Body of pancreas (tissue), 4 donors: ENCODE results near the gene BICD1. TPM values are rescaled to one million over a fixed set of nuclear protein-coding genes. Genes with fewer than 3 reads are reported as not detected.
A peak's percentile ranks its signal among the peaks of the same experiment; 100 is the strongest.

Experiments
- ATAC-seq: fragments of 150-250 bp; one replicate; pipeline ENCODE4 v1.9.1; 2016
- DNase-seq, 4 donors: peaks; one replicate each; pipeline ENCODE4 v3.0.0-alpha.2; 2019
- H3K27ac ChIP-seq, 4 donors: fragments of 200-600 bp; sonication (generic); 1 replicate in 3 of 4; 2 replicates in 1 of 4; pipeline versions ENCODE4 v1.5.1 to v1.6.1; 2016 to 2019; ENCODE audit warnings: mild to moderate bottlenecking in 1 of 4, mixed read lengths in 1 of 4, moderate library complexity in 1 of 4
- H3K27me3 ChIP-seq, 2 donors: fragments of 200-600 bp; sonication (generic); one replicate each; pipeline ENCODE4 v1.6.0; 2016; ENCODE audit warnings: mild to moderate bottlenecking in 1 of 2
- H3K36me3 ChIP-seq, 2 donors: fragments of 200-600 bp; sonication (generic); replicated peaks in 1 of 2; 2 replicates each; pipeline ENCODE4 v1.5.1; 2016; ENCODE audit warnings: low read depth in 2 of 2; ENCODE audit not compliant: insufficient read depth in 1 of 2
- H3K4me1 ChIP-seq: fragments of 200-600 bp; sonication (generic); one replicate; pipeline ENCODE4 v1.6.0; 2016
- H3K4me3 ChIP-seq, 2 donors: fragments of 200-600 bp; sonication (generic); 1 replicate in 1 of 2; 2 replicates in 1 of 2; pipeline ENCODE4 v1.5.1; 2016 to 2019
- H3K9me3 ChIP-seq, 3 donors: fragments of 200-600 bp; sonication (generic); 1 replicate in 2 of 3; 2 replicates in 1 of 3; pipeline ENCODE4 v1.5.1; 2016
- POLR2A ChIP-seq, 3 donors: fragments of 450-650 bp; IDR thresholded peaks; one replicate each; pipeline ENCODE4 v1.6.1; 2016; ENCODE audit warnings: antibody characterized with exemption in 3 of 3, mild to moderate bottlenecking in 2 of 3
- WGBS, 2 donors: methylation state at CpG; one replicate each; pipeline ENCODE4 v1.1.5; 2017; 5-methylcytosine and 5-hydroxymethylcytosine counted together
- intact Hi-C: fragments of 100-400 bp; cut with DNase I; formaldehyde crosslinking; loops from one replicate; pipeline ENCODE4 v1.15.1; 2023
- total RNA-seq, 2 donors: library from RNA; depleted of rRNA; stranded (reverse); fragments of >200 nt; gene quantifications; one replicate each; pipeline ENCODE4 v1.1.0, GENCODE V29; 2016
- TF ChIP-seq, protein P1 (sequence below), 7 experiments: fragments of 450-650 bp in 4 of 7; fragments of 200-600 bp in 3 of 7; sonication (generic) in 3 of 7; IDR thresholded peaks; one replicate each; pipeline ENCODE4 v1.5.1; 2016 to 2019; ENCODE audit warnings: antibody characterized with exemption in 7 of 7

The BICD1 gene
- total RNA-seq, 2 donors from 2014 or later = 3.0 to 6.2 TPM

GRCh38 chr12:32110417-32110816, 3.8 kb downstream of the BICD1 start:
- no peaks in the 10 kb centered on the region for H3K27me3 ChIP-seq
- H3K36me3 ChIP-seq = no peaks in the 10 kb centered on the region
- DNase-seq (no peak), ATAC-seq (no peak)
- H3K27ac ChIP-seq = no peak overlapping the region
- intact Hi-C loops = no loop called here
- H3K9me3 ChIP-seq = no peaks in the 10 kb centered on the region
- H3K4me3 ChIP-seq = no peak overlapping the region
- peaks cover 15% of the 10 kb centered on the region for H3K4me1 ChIP-seq
- WGBS, 2 donors = 93 to 95% methylated on average over 3 of the region's 3 CpGs
- TF ChIP-seq POLR2A (IDR thresholded peaks at IDR 0.05) = no peak
- TF ChIP-seq, protein P1, sequence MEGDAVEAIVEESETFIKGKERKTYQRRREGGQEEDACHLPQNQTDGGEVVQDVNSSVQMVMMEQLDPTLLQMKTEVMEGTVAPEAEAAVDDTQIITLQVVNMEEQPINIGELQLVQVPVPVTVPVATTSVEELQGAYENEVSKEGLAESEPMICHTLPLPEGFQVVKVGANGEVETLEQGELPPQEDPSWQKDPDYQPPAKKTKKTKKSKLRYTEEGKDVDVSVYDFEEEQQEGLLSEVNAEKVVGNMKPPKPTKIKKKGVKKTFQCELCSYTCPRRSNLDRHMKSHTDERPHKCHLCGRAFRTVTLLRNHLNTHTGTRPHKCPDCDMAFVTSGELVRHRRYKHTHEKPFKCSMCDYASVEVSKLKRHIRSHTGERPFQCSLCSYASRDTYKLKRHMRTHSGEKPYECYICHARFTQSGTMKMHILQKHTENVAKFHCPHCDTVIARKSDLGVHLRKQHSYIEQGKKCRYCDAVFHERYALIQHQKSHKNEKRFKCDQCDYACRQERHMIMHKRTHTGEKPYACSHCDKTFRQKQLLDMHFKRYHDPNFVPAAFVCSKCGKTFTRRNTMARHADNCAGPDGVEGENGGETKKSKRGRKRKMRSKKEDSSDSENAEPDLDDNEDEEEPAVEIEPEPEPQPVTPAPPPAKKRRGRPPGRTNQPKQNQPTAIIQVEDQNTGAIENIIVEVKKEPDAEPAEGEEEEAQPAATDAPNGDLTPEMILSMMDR (IDR thresholded peaks at IDR 0.05) = no peak

DNA sequence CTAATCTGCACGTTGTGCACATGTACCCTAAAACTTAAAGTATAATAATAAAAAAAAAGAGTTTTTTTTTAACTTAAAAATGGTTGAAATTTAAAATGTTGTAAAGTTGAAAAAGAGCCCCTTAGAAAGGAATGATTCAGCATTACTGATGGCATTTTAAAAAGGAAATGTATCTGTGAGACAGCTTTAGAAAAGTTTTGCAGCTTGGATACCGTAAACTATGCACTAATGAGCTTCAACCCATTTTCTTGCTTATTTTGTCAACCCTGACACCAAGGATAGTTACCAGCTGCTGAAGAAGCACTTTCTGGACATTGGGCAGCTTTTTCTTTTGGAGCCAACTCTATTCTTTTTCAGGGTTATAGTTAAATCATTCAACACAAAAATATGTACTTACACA, 4.3 kb downstream of the BICD1 start:
- 42 to 47% methylated on average over 2 of the region's 2 CpGs for WGBS, 2 donors
- no peak overlapping the region for H3K4me3 ChIP-seq

GRCh38 chr12:32115404-32116104, 8.9 kb downstream of the BICD1 start:
- H3K36me3 ChIP-seq = no peaks in the 10 kb centered on the region
- H3K4me3 ChIP-seq = no peak overlapping the region
- no peak overlapping the region for H3K27ac ChIP-seq
- TF ChIP-seq, protein P1 (IDR thresholded peaks at IDR 0.05) = no peak
- TF ChIP-seq POLR2A (IDR thresholded peaks at IDR 0.05) = no peak
- H3K4me1 ChIP-seq = no peaks in the 10 kb centered on the region
- DNase-seq (peak; percentile 52 to 81 (median 71)), ATAC-seq (peak; percentile 90)
- no peaks in the 10 kb centered on the region for H3K9me3 ChIP-seq
- intact Hi-C loops = no loop called here
- 40 to 42% methylated on average over 6 of the region's 6 CpGs for WGBS, 2 donors
- no peaks in the 10 kb centered on the region for H3K27me3 ChIP-seq

More for the DNA sequence above, 4.3 kb downstream of the BICD1 start:
- Histone ChIP-seq H3K9me3 (no peaks in the 10 kb centered on the region), H3K36me3 (no peaks in the 10 kb centered on the region), H3K27ac (no peak overlapping the region), H3K27me3 (no peaks in the 10 kb centered on the region), H3K4me1 (peaks cover 14% of the 10 kb centered on the region)
- intact Hi-C loops = no loop called here
- ATAC-seq (no peak), DNase-seq (no peak)
- TF ChIP-seq, protein P1 (IDR thresholded peaks at IDR 0.05) = no peak
- no peak for TF ChIP-seq POLR2A (IDR thresholded peaks at IDR 0.05)

DNA sequence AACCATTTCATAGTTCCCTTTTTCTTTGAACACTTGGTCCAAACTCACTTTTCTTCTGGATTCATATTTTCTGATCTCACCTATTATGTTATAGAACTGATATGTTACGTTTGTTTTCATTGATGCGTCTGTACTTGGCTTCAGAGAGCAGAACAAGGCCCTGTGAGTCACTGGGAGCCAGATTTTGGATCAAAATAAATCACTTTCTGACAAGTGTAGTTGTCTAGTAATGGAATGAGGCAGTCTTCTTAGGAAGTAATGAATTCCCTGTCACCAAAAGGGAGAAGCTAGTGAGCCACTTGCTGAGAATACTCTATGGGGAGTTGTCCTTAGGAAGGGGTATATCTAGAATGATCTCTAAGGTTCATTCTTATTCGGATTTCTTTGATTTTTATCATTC, 10.2 kb downstream of the BICD1 start:
- WGBS, 2 donors = 77 to 81% methylated on average over 3 of the region's 3 CpGs

More for the DNA sequence above, 10.2 kb downstream of the BICD1 start:
- no peak overlapping the region for H3K4me3 ChIP-seq
- DNase-seq (no peak), ATAC-seq (no peak)
- TF ChIP-seq, protein P1 (IDR thresholded peaks at IDR 0.05) = no peak
- TF ChIP-seq POLR2A (IDR thresholded peaks at IDR 0.05) = no peak
- H3K9me3 ChIP-seq = no peaks in the 10 kb centered on the region
- H3K36me3 ChIP-seq = no peaks in the 10 kb centered on the region
- no peak overlapping the region for H3K27ac ChIP-seq
- H3K4me1 ChIP-seq = no peaks in the 10 kb centered on the region
- intact Hi-C loops = no loop called here
- H3K27me3 ChIP-seq = no peaks in the 10 kb centered on the region
